ENCODE results near the gene KRTAP12-3. TPM values are rescaled to one million over a fixed set of nuclear protein-coding genes. Genes with fewer than 3 reads are reported as not detected.

KRTAP12-3 gene
- total RNA-seq, 1 donor from 2014 or later = not detected

- Histone ChIP-seq H3K27me3 (ENCODE audit: insufficient read depth, low read length) (peaks cover 25% of the 10 kb centered on the region), H3K4me1 (ENCODE audit: insufficient read depth, low read length) (no peaks in the 10 kb centered on the region), H2AFZ (ENCODE audit: low read depth, low read length) (no peak overlapping the region), H3K36me3 (ENCODE audit: insufficient read depth, low read length) (no peaks in the 10 kb centered on the region), H3K9ac (ENCODE audit: low read length) (no peak overlapping the region), H3K9me3 (ENCODE audit: insufficient read depth, low read depth, low read length) (no peaks in the 10 kb centered on the region), H3K27ac (ENCODE audit: low read depth, low read length) (no peak overlapping the region), H3K4me3 (ENCODE audit: insufficient read depth, low read depth, low read length) (no peak overlapping the region), H3K4me2 (ENCODE audit: low read length) (no peak overlapping the region), H3K79me2 (ENCODE audit: insufficient read depth, low read length) (no peaks in the 10 kb centered on the region), H4K20me1 (ENCODE audit: insufficient read depth, low read length) (no peaks in the 10 kb centered on the region)
- Mint-ChIP-seq H3K27ac (ENCODE audit: unreplicated experiment) (no peak overlapping the region), H3K4me3 (ENCODE audit: unreplicated experiment) (no peak overlapping the region), H3K9me3 (ENCODE audit: unreplicated experiment) (peaks cover 21% of the 10 kb centered on the region), H3K27me3 (ENCODE audit: low read depth, unreplicated experiment) (peaks cover 50% of the 10 kb centered on the region), H3K4me1 (ENCODE audit: low read depth, unreplicated experiment) (peaks cover 8% of the 10 kb centered on the region), H3K36me3 (ENCODE audit: low read depth, unreplicated experiment) (no peaks in the 10 kb centered on the region)
- FAIRE-seq (no peak), DNase-seq (ENCODE audit: low read depth) (no peak)
- no peak for TF ChIP-seq EZH2 (IDR thresholded peaks at IDR 0.05; ENCODE audit: insufficient read depth, low read length)
- no peak for TF ChIP-seq CTCF (IDR thresholded peaks at IDR 0.05; ENCODE audit: insufficient read depth, low read depth, low read length)
Measured at GRCh38 chr21:44697811-44698734, 40.3 kb downstream of the KRTAP12-3 start.

GRCh38 chr21:44699502-44700001 lies 41.8 kb downstream of the KRTAP12-3 start:
- H3K4me1 Mint-ChIP-seq (ENCODE audit: low read depth, unreplicated experiment) = peaks cover 8% of the 10 kb centered on the region
- Histone ChIP-seq H3K9me3 (ENCODE audit: insufficient read depth, low read depth, low read length) (no peaks in the 10 kb centered on the region), H3K27me3 (ENCODE audit: insufficient read depth, low read length) (peaks cover 25% of the 10 kb centered on the region), H3K36me3 (ENCODE audit: insufficient read depth, low read length) (no peaks in the 10 kb centered on the region), H3K9ac (ENCODE audit: low read length) (no peak overlapping the region), H3K79me2 (ENCODE audit: insufficient read depth, low read length) (no peaks in the 10 kb centered on the region), H4K20me1 (ENCODE audit: insufficient read depth, low read length) (no peaks in the 10 kb centered on the region), H3K27ac (ENCODE audit: low read depth, low read length) (no peak overlapping the region), H2AFZ (ENCODE audit: low read depth, low read length) (no peak overlapping the region), H3K4me3 (ENCODE audit: insufficient read depth, low read depth, low read length) (no peak overlapping the region), H3K4me2 (ENCODE audit: low read length) (no peak overlapping the region), H3K4me1 (ENCODE audit: insufficient read depth, low read length) (no peaks in the 10 kb centered on the region)
- peaks cover 61% of the 10 kb centered on the region for H3K27me3 Mint-ChIP-seq (ENCODE audit: low read depth, unreplicated experiment)
- FAIRE-seq (no peak), DNase-seq (ENCODE audit: low read depth) (no peak)
- no peaks in the 10 kb centered on the region for H3K36me3 Mint-ChIP-seq (ENCODE audit: low read depth, unreplicated experiment)
- TF ChIP-seq CTCF (IDR thresholded peaks at IDR 0.05; ENCODE audit: insufficient read depth, low read depth, low read length) = no peak
- TF ChIP-seq EZH2 (IDR thresholded peaks at IDR 0.05; ENCODE audit: insufficient read depth, low read length) = no peak
- no peak overlapping the region for H3K27ac Mint-ChIP-seq (ENCODE audit: unreplicated experiment)
- no peak overlapping the region for H3K4me3 Mint-ChIP-seq (ENCODE audit: unreplicated experiment)
- H3K9me3 Mint-ChIP-seq (ENCODE audit: unreplicated experiment) = peaks cover 9% of the 10 kb centered on the region

Data from astrocyte (in vitro differentiated cells and primary cell).